ENCODE results near the gene ALPI. TPM values are rescaled to one million over a fixed set of nuclear protein-coding genes. Genes with fewer than 3 reads are reported as not detected.

ALPI gene
- total RNA-seq, 2 experiments from 2014 or later, result not detected

DNA sequence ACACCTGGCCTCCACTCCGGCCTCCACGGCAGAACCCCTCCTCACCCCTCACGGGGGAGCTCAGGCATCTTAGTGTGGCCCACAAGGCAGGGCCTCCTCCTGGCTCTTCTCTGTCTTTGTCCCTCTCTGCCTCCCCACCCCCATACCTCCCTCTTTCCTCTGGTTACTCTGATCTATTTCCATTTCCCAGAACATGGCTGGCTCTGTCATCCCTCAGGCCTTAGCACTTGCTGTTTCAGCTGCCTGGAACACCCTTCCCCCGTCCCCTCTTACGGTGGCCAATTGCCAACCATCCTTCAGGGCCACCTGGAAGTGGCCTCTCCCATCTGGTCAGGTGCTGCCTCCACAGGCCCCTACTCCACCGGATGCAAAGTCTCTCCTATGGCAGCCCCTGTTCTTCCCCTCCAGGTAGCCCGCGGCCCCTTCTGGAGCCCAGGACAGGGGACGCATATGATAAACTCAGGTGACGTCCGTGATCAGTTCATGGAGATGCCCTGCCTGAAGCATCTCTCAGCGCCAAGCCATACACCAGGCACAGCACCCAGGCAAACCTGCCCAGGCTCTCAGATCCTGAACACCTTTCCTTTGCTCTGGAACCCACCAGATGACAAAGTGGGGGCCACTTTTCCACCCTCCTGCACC is 35.3 kb downstream of the ALPI start:
- no peaks in the 10 kb centered on the region for H3K36me3 ChIP-seq (ENCODE audit: insufficient read depth, low read length)
- H3K4me3 ChIP-seq (ENCODE audit: low read length), result no peak overlapping the region
- Mint-ChIP-seq H3K36me3 (ENCODE audit: low read depth) (no peaks in the 10 kb centered on the region), H3K4me3 (no peak overlapping the region), H3K9me3 (no peaks in the 10 kb centered on the region), H3K27ac (no peak overlapping the region), H3K4me1 (ENCODE audit: low read depth) (peaks cover 5% of the 10 kb centered on the region), H3K27me3 (peaks cover 38% of the 10 kb centered on the region)
- peaks cover 0 to 5% of the 10 kb centered on the region in 2 experiments for H3K9me3 ChIP-seq (ENCODE audit: control insufficient read depth in 1 of 2, insufficient read depth in 1 of 2, low read length in 2 of 2)
- intact Hi-C loops (cut with DNase I, micrococcal nuclease), result no loop called here
- no peak overlapping the region for H3K27ac ChIP-seq (ENCODE audit: low read depth in 1 of 2, low read length in 2 of 2)
- H3K27me3 ChIP-seq (ENCODE audit: control insufficient read depth in 1 of 2, insufficient read depth in 2 of 2, low read length in 2 of 2), result peaks cover 16 to 21% of the 10 kb centered on the region in 2 experiments
- POLR2A ChIA-PET, result no interaction called here
- TF ChIP-seq, protein P1, sequence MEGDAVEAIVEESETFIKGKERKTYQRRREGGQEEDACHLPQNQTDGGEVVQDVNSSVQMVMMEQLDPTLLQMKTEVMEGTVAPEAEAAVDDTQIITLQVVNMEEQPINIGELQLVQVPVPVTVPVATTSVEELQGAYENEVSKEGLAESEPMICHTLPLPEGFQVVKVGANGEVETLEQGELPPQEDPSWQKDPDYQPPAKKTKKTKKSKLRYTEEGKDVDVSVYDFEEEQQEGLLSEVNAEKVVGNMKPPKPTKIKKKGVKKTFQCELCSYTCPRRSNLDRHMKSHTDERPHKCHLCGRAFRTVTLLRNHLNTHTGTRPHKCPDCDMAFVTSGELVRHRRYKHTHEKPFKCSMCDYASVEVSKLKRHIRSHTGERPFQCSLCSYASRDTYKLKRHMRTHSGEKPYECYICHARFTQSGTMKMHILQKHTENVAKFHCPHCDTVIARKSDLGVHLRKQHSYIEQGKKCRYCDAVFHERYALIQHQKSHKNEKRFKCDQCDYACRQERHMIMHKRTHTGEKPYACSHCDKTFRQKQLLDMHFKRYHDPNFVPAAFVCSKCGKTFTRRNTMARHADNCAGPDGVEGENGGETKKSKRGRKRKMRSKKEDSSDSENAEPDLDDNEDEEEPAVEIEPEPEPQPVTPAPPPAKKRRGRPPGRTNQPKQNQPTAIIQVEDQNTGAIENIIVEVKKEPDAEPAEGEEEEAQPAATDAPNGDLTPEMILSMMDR (IDR thresholded peaks at IDR 0.05), result no peak
- H3K4me1 ChIP-seq (ENCODE audit: insufficient read depth, low read length), result peaks cover 5% of the 10 kb centered on the region
- CTCF ChIA-PET, result no interaction called here
- no peak for DNase-seq
- no peak for ATAC-seq (ENCODE audit: poor library complexity)

DNA sequence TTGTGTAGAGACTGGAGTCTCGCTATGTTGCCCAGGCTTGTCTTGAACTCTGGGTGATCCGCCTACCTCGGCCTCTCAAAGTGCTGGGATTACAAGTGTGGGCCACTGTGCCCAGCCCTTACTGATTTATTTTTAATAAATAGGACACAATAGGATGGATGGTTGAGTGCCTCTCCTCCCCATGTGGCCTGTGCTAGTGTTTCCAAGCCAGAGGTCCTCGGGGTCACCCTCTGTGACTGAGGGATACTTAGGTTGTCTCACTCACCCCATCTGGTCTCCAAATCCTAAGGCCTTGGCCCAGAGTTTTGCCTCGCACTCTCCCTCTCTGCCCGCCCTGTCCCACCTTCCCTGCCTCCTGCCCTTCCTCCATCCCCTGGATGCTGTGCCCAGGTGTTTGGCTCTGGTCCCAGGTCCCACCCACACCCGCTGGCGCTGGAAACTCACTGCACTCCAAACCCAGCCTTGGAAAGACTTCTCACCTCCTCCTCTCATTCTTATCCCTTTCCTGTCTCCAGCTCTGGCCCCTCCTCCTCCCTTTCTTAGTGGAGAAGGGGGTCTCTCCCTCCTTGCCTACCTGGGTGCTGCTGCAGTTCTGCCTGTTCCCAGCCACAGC is 36.4 kb downstream of the ALPI start:
- intact Hi-C loops (cut with DNase I, micrococcal nuclease), result no loop called here
- ChIA-PET CTCF (no interaction called here), POLR2A (no interaction called here)
- H3K4me3 ChIP-seq (ENCODE audit: low read length), result no peak overlapping the region
- DNase-seq (no peak), ATAC-seq (ENCODE audit: poor library complexity) (no peak)
- Mint-ChIP-seq H3K4me1 (ENCODE audit: low read depth) (peaks cover 5% of the 10 kb centered on the region), H3K36me3 (ENCODE audit: low read depth) (no peaks in the 10 kb centered on the region), H3K4me3 (no peak overlapping the region), H3K27ac (no peak overlapping the region), H3K9me3 (no peaks in the 10 kb centered on the region), H3K27me3 (peaks cover 38% of the 10 kb centered on the region)
- H3K36me3 ChIP-seq (ENCODE audit: insufficient read depth, low read length), result no peaks in the 10 kb centered on the region
- no peaks in the 10 kb centered on the region for H3K4me1 ChIP-seq (ENCODE audit: insufficient read depth, low read length)
- H3K9me3 ChIP-seq (ENCODE audit: control insufficient read depth in 1 of 2, insufficient read depth in 1 of 2, low read length in 2 of 2), result peaks cover 0 to 5% of the 10 kb centered on the region in 2 experiments
- TF ChIP-seq, protein P1 (IDR thresholded peaks at IDR 0.05), result no peak
- no peak overlapping the region for H3K27ac ChIP-seq (ENCODE audit: low read depth in 1 of 2, low read length in 2 of 2)
- H3K27me3 ChIP-seq (ENCODE audit: control insufficient read depth in 1 of 2, insufficient read depth in 2 of 2, low read length in 2 of 2), result peaks cover 11 to 12% of the 10 kb centered on the region in 2 experiments

GRCh38 chr2:232492963-232493700 is 37.2 kb downstream of the ALPI start:
- Mint-ChIP-seq H3K36me3 (ENCODE audit: low read depth) (no peaks in the 10 kb centered on the region), H3K4me3 (no peak overlapping the region), H3K27me3 (peaks cover 36% of the 10 kb centered on the region), H3K4me1 (ENCODE audit: low read depth) (peaks cover 5% of the 10 kb centered on the region), H3K9me3 (no peaks in the 10 kb centered on the region), H3K27ac (no peak overlapping the region)
- DNase-seq (no peak), ATAC-seq (ENCODE audit: poor library complexity) (no peak)
- Histone ChIP-seq H3K4me1 (ENCODE audit: insufficient read depth, low read length) (no peaks in the 10 kb centered on the region), H3K36me3 (ENCODE audit: insufficient read depth, low read length) (no peaks in the 10 kb centered on the region), H3K9me3 (ENCODE audit: control insufficient read depth in 1 of 2, insufficient read depth in 1 of 2, low read length in 2 of 2) (peaks cover 0 to 5% of the 10 kb centered on the region in 2 experiments), H3K27me3 (ENCODE audit: control insufficient read depth in 1 of 2, insufficient read depth in 2 of 2, low read length in 2 of 2) (peaks cover 7 to 9% of the 10 kb centered on the region in 2 experiments), H3K27ac (ENCODE audit: low read depth in 1 of 2, low read length in 2 of 2) (no peak overlapping the region), H3K4me3 (ENCODE audit: low read length) (no peak overlapping the region)
- ChIA-PET CTCF (no interaction called here), POLR2A (no interaction called here)
- intact Hi-C loops (cut with DNase I, micrococcal nuclease), result no loop called here
- TF ChIP-seq, protein P1 (IDR thresholded peaks at IDR 0.05), result no peak

Measured in CD4-positive, alpha-beta T cell (primary cell).